Thyroid gland (tissue), 4 donors: Measurements from ENCODE around the gene PLA2G2D.

Source experiments
- CTCF ChIP-seq, 6 experiments: fragments of 200-600 bp in 3 of 6; fragments of 450-650 bp in 3 of 6; sonication (generic) in 3 of 6; IDR thresholded peaks; one replicate each; pipeline ENCODE4 v1.5.1; 2016 to 2019; ENCODE audit warnings: antibody characterized with exemption in 6 of 6, mild to moderate bottlenecking in 2 of 6, inconsistent platforms in 1 of 6, moderate library complexity in 1 of 6
- POLR2A ChIP-seq, 2 donors: fragments of 450-650 bp; IDR thresholded peaks; one replicate each; pipeline ENCODE4 v1.6.1; 2017; ENCODE audit warnings: antibody characterized with exemption in 2 of 2, mild to moderate bottlenecking in 2 of 2, moderate library complexity in 1 of 2

- TF ChIP-seq CTCF (IDR thresholded peaks at IDR 0.05), result no peak
- TF ChIP-seq POLR2A (IDR thresholded peaks at IDR 0.05), result no peak
Measured at GRCh38 chr1:20153000-20153418, 33.7 kb upstream of the PLA2G2D start.
